ENCODE results near the gene AURKA. TPM values are rescaled to one million over a fixed set of nuclear protein-coding genes. Genes with fewer than 3 reads are reported as not detected.

Gene AURKA
- 66.7 and 92.0 TPM in 2 replicates for total RNA-seq (2021)
- percentile 91 among the genes with signal in this experiment for Bru-seq, nascent RNA
- percentile 81 among the genes with signal in this experiment for BruChase-seq, experiment 1, labeled RNA remaining after a 2-hour chase
- percentile 87 among the genes with signal in this experiment for BruChase-seq, experiment 2, labeled RNA remaining after a 6-hour chase
- long read RNA-seq, transcript AURKA-202 (9 exons, 2,248 nt) = minor isoform, 15 of 258 reads
- long read RNA-seq, transcript AURKA-208 (9 exons, 2,114 nt) = major isoform, 47 of 258 reads
- long read RNA-seq, transcript AURKA-201 (10 exons, 2,223 nt) = minor isoform, 24 of 258 reads
- long read RNA-seq, transcript AURKA-206 (9 exons, 2,169 nt) = major isoform, 47 of 258 reads
- long read RNA-seq, partial matches to known transcripts = 8 of 258 reads
- long read RNA-seq, other reads (novel, unspliced or antisense) = 93 of 258 reads

GRCh38 chr20:56392132-56392880, at the start of gene AURKA, which contains the start of gene CSTF1:
Gene AURKA, minus strand, starts transcription at chr20:56392215. Its CDS starts 4,018 bp downstream, at chr20:56388197.
Gene CSTF1, plus strand, starts transcription at chr20:56392645. Its CDS starts 2,908 bp downstream, at chr20:56395553.
- no peaks in the 10 kb centered on the region for H3K27me3 ChIP-seq (ENCODE audit: insufficient read depth, low read depth)
- TSS peak; percentile 75 for BruUV-seq (replicated peaks)
- no peaks in the 10 kb centered on the region for H3K9me2 ChIP-seq (ENCODE audit: insufficient read depth)
- POLR2A ChIA-PET (ENCODE audit: unreplicated experiment) = interaction anchor here (0.5 to 0.6 kb wide), 4 partner anchors 60 to 396 kb away, joined by 3 to 17 read pairs (median 11); no protein-coding TSS in a partner anchor
- H2AFZ ChIP-seq = peak within 1 kb of the TSS; percentile 96
- TF ChIP-seq CTCF (conservative IDR thresholded peaks at IDR 0.05) = no peak
- no peak for TF ChIP-seq EZH2 (IDR thresholded peaks at IDR 0.05; ENCODE audit: low read depth)
- peak within 1 kb of the TSS; percentile 91 for H3K4me2 ChIP-seq
- H3K4me1 ChIP-seq (replicated peaks; ENCODE audit: insufficient read depth) = peaks cover 24% of the 10 kb centered on the region
- intact Hi-C loops (cut with micrococcal nuclease; ENCODE audit: unreplicated experiment) = loop anchor here (2.0 kb wide), 1 partner anchor 76 kb away; the partner anchor contains the start of gene RTF2
- CTCF ChIA-PET = interaction anchor here (1.0 kb wide), 1 partner anchor 33 kb away, joined by 5 read pairs; the partner anchor contains the start of gene FAM210B
- H3K36me3 ChIP-seq (ENCODE audit: low read depth) = peaks cover 37% of the 10 kb centered on the region
- peak within 1 kb of the TSS; percentile 76 for H3K4me3 ChIP-seq
- peak within 1 kb of the TSS; percentile 72 for H3K27ac ChIP-seq
- H3K9me3 ChIP-seq (ENCODE audit: insufficient read depth, low read depth) = no peaks in the 10 kb centered on the region
- H3K79me2 ChIP-seq (ENCODE audit: low read depth) = peaks cover 79% of the 10 kb centered on the region
- H4K20me1 ChIP-seq (ENCODE audit: insufficient read depth) = peaks cover 6% of the 10 kb centered on the region; the same call in 1 of the 2 replicates
- H3F3A ChIP-seq (ENCODE audit: insufficient read depth, low read depth) = peaks cover 5% of the 10 kb centered on the region; the same call in 1 of the 2 replicates
- DNase-seq = peak; percentile 99

- CTCF ChIA-PET = interaction anchor here (0.6 kb wide), 1 partner anchor 1074 kb away, joined by 5 read pairs; no protein-coding TSS in a partner anchor
- Histone ChIP-seq H4K20me1 (ENCODE audit: insufficient read depth) (no peaks in the 10 kb centered on the region), H3K4me3 (no peak overlapping the region), H2AFZ (no peak overlapping the region), H3K9me2 (ENCODE audit: insufficient read depth) (no peaks in the 10 kb centered on the region), H3K79me2 (ENCODE audit: low read depth) (no peaks in the 10 kb centered on the region), H3K27ac (no peak overlapping the region), H3K27me3 (ENCODE audit: insufficient read depth, low read depth) (peaks cover 12% of the 10 kb centered on the region; the same call in 1 of the 2 replicates), H3F3A (ENCODE audit: insufficient read depth, low read depth) (no peaks in the 10 kb centered on the region), H3K36me3 (ENCODE audit: low read depth) (no peaks in the 10 kb centered on the region), H3K4me1 (replicated peaks; ENCODE audit: insufficient read depth) (no peaks in the 10 kb centered on the region; the same call in 1 of the 2 replicates), H3K9me3 (ENCODE audit: insufficient read depth, low read depth) (no peaks in the 10 kb centered on the region), H3K4me2 (no peak overlapping the region)
- no TSS peak for BruUV-seq (replicated peaks)
- TF ChIP-seq CTCF (conservative IDR thresholded peaks at IDR 0.05) (no peak), EZH2 (IDR thresholded peaks at IDR 0.05; ENCODE audit: low read depth) (no peak)
- DNase-seq = no peak
- intact Hi-C loops (cut with micrococcal nuclease; ENCODE audit: unreplicated experiment) = no loop called here
- POLR2A ChIA-PET (ENCODE audit: unreplicated experiment) = no interaction called here
These were observed 48.5 kb upstream of the AURKA start for GRCh38 chr20:56440346-56441007.
